Measurements from ENCODE around the gene CHIC1. TPM values are rescaled to one million over a fixed set of nuclear protein-coding genes. Genes with fewer than 3 reads are reported as not detected.

Gene CHIC1
- total RNA-seq, 1 experiment from 2014 or later = 16.6 TPM

Other genes starting within 250 kb of the CHIC1 start
- gene CDX4, start 116.1 kb upstream of the CHIC1 start, total RNA-seq (2014; rRNA removed; shearing (Covaris generic)) = not detected in 2 replicates